PFSK-1 (cell line): Measurements from ENCODE around the gene SLC35G2.
A peak's percentile ranks its signal among the peaks of the same experiment; 100 is the strongest.

Experiments
- FOXP2 ChIP-seq: optimal IDR thresholded peaks from 2 replicates; pipeline ENCODE3; 2011; ENCODE audit warnings: borderline replicate concordance, control low read depth, inconsistent platforms; ENCODE audit not compliant: insufficient read depth; ENCODE audit errors: extremely low read length, extremely low read depth
- POLR2AphosphoS5 ChIP-seq: IDR thresholded peaks from 2 replicates; pipeline ENCODE4 v1.6.1; 2012; ENCODE audit warnings: low read depth, mild to moderate bottlenecking, control low read depth, low read length, moderate library complexity
- SIN3A ChIP-seq: IDR thresholded peaks from 2 replicates; pipeline ENCODE4 v1.6.1; 2012; ENCODE audit warnings: mild to moderate bottlenecking, low read length, moderate library complexity, borderline replicate concordance; ENCODE audit not compliant: insufficient read depth
- TAF1 ChIP-seq: IDR thresholded peaks from 2 replicates; pipeline ENCODE4 v1.6.1; 2012; ENCODE audit warnings: low read length, control low read depth, borderline replicate concordance; ENCODE audit not compliant: insufficient read depth
- TF ChIP-seq, protein P1 (sequence below), 2 experiments: IDR thresholded peaks; 2 replicates each; pipeline versions ENCODE4 v1.6.1 to v1.8.0; 2011 to 2012; ENCODE audit warnings: low read depth in 2 of 2, low read length in 2 of 2, control low read depth in 1 of 2, inconsistent platforms in 1 of 2, mild to moderate bottlenecking in 1 of 2, moderate library complexity in 1 of 2; ENCODE audit not compliant: insufficient read depth in 1 of 2

The SLC35G2 gene

DNA sequence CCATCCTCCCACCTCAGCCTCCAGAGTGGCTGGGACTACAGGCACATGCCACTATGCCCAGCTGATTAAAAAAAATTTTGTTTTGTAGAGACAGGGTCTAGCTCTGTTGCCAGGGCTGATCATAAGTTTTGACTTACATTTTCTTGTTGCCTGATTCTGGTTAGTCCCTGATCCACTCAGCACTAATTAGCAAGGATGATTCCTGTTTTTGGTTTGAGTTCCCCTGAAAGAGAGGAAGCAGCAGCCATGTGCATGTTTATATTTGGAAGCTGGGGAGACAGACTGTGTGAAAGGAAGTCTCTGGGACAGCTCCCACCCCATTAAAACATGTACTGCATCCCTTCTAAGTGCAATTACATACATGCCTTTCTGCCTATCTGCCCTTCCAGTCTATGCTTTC is 39.5 kb downstream of the SLC35G2 start:
- TF ChIP-seq FOXP2 (no peak), SIN3A (peak; percentile 63; the same call in 1 of the 2 replicates), POLR2AphosphoS5 (no peak), TAF1 (no peak)
- TF ChIP-seq, protein P1, sequence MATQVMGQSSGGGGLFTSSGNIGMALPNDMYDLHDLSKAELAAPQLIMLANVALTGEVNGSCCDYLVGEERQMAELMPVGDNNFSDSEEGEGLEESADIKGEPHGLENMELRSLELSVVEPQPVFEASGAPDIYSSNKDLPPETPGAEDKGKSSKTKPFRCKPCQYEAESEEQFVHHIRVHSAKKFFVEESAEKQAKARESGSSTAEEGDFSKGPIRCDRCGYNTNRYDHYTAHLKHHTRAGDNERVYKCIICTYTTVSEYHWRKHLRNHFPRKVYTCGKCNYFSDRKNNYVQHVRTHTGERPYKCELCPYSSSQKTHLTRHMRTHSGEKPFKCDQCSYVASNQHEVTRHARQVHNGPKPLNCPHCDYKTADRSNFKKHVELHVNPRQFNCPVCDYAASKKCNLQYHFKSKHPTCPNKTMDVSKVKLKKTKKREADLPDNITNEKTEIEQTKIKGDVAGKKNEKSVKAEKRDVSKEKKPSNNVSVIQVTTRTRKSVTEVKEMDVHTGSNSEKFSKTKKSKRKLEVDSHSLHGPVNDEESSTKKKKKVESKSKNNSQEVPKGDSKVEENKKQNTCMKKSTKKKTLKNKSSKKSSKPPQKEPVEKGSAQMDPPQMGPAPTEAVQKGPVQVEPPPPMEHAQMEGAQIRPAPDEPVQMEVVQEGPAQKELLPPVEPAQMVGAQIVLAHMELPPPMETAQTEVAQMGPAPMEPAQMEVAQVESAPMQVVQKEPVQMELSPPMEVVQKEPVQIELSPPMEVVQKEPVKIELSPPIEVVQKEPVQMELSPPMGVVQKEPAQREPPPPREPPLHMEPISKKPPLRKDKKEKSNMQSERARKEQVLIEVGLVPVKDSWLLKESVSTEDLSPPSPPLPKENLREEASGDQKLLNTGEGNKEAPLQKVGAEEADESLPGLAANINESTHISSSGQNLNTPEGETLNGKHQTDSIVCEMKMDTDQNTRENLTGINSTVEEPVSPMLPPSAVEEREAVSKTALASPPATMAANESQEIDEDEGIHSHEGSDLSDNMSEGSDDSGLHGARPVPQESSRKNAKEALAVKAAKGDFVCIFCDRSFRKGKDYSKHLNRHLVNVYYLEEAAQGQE (IDR thresholded peaks at IDR 0.05; ENCODE audit: insufficient read depth in 1 of 2, low read depth in 2 of 2, low read length in 2 of 2) = peak in 1 of 2 experiments; percentile 48; a peak in 1 of 4 replicates

DNA sequence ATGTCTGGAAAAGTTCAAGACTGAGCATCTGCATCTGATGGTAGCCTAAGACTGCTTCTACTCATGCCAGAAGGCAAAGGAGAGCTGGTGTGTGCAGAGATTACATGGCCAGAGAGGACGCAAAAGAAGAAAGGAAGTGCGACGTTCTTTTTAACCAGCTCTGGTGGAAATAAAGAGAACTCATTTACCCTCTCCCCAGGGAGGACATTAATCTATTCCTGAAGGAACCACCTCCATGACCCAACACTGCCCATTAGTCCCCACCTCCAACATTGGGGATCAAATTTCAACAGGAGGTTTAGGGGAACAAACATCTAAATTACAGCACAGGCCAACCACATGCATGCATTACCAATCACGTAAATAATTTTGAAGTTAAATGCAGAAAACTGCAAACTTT is 41.6 kb downstream of the SLC35G2 start:
- TF ChIP-seq FOXP2 (no peak), POLR2AphosphoS5 (no peak), SIN3A (no peak), TAF1 (no peak)
- TF ChIP-seq, protein P1 (IDR thresholded peaks at IDR 0.05; ENCODE audit: insufficient read depth in 1 of 2, low read depth in 2 of 2, low read length in 2 of 2) = no peak

DNA sequence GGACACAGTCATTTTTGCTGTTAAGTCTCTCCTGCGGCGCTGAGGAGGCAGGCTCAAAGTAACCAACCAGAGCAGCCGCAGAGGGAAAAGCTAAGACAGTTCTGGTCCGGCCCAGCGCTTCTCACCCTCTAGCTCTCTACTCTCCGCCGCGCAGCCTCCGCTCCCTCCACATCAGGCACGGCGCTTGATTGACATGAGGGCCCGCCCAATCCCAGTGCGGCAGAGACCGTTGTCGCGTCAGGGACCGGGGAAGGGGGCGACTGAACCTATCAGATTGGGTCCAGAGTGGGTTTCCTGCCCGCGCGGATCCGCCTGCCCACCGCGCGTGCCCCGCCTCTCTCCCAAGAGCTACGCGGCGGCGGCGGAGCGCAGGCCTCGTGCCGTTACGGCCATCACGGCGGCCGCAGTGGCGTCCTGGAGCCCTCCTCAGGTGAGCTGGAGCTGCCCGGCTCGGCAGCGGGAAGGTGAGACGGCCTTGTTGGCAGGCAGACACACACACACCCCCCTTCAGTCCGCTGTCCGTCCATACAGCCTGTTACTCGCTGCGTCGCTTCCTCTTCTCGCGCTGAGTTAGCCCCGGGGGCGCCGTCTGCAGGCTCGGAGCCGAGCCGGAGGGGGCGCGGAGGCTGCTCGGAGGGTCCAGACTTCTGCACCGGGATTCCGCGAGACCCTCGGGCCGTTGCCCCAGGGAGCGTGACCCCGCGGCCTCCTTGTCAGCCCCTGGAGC is 43.1 kb downstream of the SLC35G2 start, which contains the start of gene NCK1:
NCK1 (plus strand) TSS at position 319 of the 727 bp plus-strand sequence. CDS start 65,794 bp downstream, outside the sequence.
- TF ChIP-seq TAF1 = 0 out of 2 replicates have a peak, but pooled peaks have one; percentile 60
- peak; percentile 84 for TF ChIP-seq POLR2AphosphoS5
- peak; percentile 71 for TF ChIP-seq FOXP2
- no peak for TF ChIP-seq SIN3A

DNA sequence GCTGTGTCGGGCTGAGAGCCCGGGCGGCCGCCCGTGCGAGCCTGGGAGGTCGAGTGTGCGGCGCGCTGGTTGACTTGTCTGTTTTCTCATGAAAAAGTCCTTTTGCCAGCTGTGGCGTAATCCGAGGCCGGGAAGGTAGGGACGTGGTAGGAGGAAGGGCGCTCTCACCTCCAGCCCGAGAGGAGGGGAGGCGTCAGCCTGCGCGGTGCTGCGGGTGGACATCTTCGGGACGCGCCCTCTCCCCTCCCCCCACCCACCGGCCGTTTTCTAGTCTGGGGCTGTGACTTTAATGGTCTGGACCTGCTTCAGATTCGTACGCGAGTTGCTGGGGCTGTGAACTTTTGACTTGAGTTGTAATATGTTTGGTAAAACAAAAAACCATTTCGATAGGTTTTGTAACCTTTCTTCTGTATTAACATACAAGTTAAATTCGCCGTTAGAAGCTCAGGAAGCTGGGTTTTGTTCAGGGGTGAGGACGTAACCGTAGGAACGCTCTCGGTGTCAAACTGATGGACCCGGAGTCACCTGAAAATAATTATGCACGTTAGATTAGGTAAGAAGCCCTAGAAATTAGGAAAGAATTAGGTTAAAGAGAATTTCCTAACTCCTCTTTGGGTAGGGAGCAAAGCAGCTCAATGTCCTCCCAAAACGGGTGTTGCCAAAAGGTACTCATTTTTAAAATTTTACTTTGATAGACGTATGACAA is 43.8 kb downstream of the SLC35G2 start:
- TF ChIP-seq, protein P1 (IDR thresholded peaks at IDR 0.05; ENCODE audit: insufficient read depth in 1 of 2, low read depth in 2 of 2, low read length in 2 of 2) = no peak
- TF ChIP-seq TAF1 = no peak
- no peak for TF ChIP-seq SIN3A

DNA sequence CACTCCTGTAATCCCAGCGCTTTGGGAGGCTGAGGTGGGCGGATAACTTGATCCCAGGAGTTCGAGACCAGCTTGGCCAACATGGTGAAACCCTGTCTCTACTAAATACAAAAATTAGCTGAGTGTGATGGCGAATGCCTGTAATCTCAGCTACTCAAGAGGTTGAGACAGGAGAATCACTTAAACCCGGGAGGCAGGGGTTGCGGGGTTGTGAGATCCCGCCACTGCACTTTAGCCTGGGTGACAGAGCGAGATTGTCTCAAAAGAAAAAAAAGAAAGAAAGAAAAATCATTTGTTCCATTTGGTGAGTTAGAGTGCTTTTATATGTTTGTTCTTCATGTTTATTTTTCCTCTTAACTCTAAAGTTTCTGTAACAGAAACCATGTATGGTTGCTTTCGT is 50.4 kb downstream of the SLC35G2 start:
- TF ChIP-seq, protein P1 (IDR thresholded peaks at IDR 0.05; ENCODE audit: insufficient read depth in 1 of 2, low read depth in 2 of 2, low read length in 2 of 2) = no peak
- TF ChIP-seq POLR2AphosphoS5 = no peak
